Endothelial cell of umbilical vein (primary cell): ENCODE data around the gene ITGAE. TPM values are rescaled to one million over a fixed set of nuclear protein-coding genes. Genes with fewer than 3 reads are reported as not detected.

Experiments used
- BruUV-seq: library from RNA; stranded (reverse); fragments of 400-500 nt; replicated peaks from 2 replicates; lab custom pipeline; 2021; lab: Mats Ljungman, UMichigan
- CTCF ChIA-PET: fragments of 300-600, 350-600 bp; sonication (Branson Sonifier 250); formaldehyde crosslinking; loops from one replicate; lab custom pipeline; 2021; ENCODE audit warnings: antibody characterized with exemption, inconsistent platforms; lab: Charles Lee
- POLR2A ChIA-PET: fragments of 300-600, 350-600 bp; sonication (Branson Sonifier 250); formaldehyde crosslinking; loops from one replicate; lab custom pipeline; 2021; ENCODE audit warnings: antibody characterized with exemption, inconsistent platforms; lab: Charles Lee
- DNase-seq: peaks from one replicate; pipeline ENCODE4 v3.0.0-alpha.2; 2011; ENCODE audit warnings: low read depth, low spot score
- FAIRE-seq: peaks from 2 replicates; lab custom pipeline; 2011; peaks lifted over from hg19 to GRCh38; lab: Jason Lieb, UNC
- H2AFZ ChIP-seq: 2 replicates; pipeline ENCODE4 v1.6.0; 2012; ENCODE audit warnings: low read depth, low read length, control low read depth, inconsistent platforms
- H3K27ac ChIP-seq: 2 replicates; pipeline ENCODE4 v1.5.1; 2011; ENCODE audit warnings: low read depth, mild to moderate bottlenecking, control low read depth, low read length, moderate library complexity; ENCODE audit not compliant: insufficient read depth
- H3K27me3 ChIP-seq, 2 experiments: 2 replicates each; pipeline versions ENCODE4 v1.6.0 to v1.6.1; 2011; ENCODE audit warnings: low read length in 2 of 2, mixed read lengths in 1 of 2; ENCODE audit not compliant: control insufficient read depth in 2 of 2, insufficient read depth in 2 of 2
- H3K36me3 ChIP-seq, 2 experiments: 2 replicates in 1 of 2; 3 replicates in 1 of 2; pipeline ENCODE4 v1.5.1; 2011; ENCODE audit warnings: low read length in 2 of 2, mild to moderate bottlenecking in 1 of 2, moderate library complexity in 1 of 2; ENCODE audit not compliant: control insufficient read depth in 2 of 2, insufficient read depth in 2 of 2; ENCODE audit errors: extremely low read depth in 1 of 2
- H3K4me1 ChIP-seq: 3 replicates; pipeline ENCODE4 v1.5.1; 2011; ENCODE audit warnings: mild to moderate bottlenecking, low read length; ENCODE audit not compliant: control insufficient read depth, insufficient read depth; ENCODE audit errors: extremely low read depth
- H3K4me2 ChIP-seq: 2 replicates; pipeline ENCODE4 v1.6.1; 2011; ENCODE audit warnings: low read length, control low read depth, mixed read lengths; ENCODE audit not compliant: insufficient read depth
- H3K4me3 ChIP-seq, 3 experiments: fragments of 200-600 bp in 1 of 3; sonication (generic), shearing (Covaris generic) in 1 of 3; replicated peaks in 1 of 3; 2 replicates each; pipeline ENCODE4 v1.5.1; 2011 to 2016; ENCODE audit warnings: control low read depth in 3 of 3, low read length in 3 of 3, mild to moderate bottlenecking in 2 of 3, inconsistent platforms in 1 of 3, low read depth in 1 of 3, moderate library complexity in 1 of 3; ENCODE audit not compliant: insufficient read depth in 1 of 3
- H3K79me2 ChIP-seq: 2 replicates; pipeline ENCODE4 v1.6.0; 2012; ENCODE audit warnings: low read length, inconsistent platforms; ENCODE audit not compliant: control insufficient read depth, insufficient read depth
- H3K9ac ChIP-seq: replicated peaks from 2 replicates; pipeline ENCODE3; 2011; ENCODE audit warnings: low read length, control low read depth; ENCODE audit not compliant: insufficient read depth; ENCODE audit errors: extremely low read depth
- H3K9me1 ChIP-seq: replicated peaks from 3 replicates; pipeline ENCODE4 v1.6.0; 2011; ENCODE audit warnings: mild to moderate bottlenecking, low read length; ENCODE audit not compliant: control insufficient read depth, insufficient read depth; ENCODE audit errors: extremely low read depth
- H3K9me3 ChIP-seq: replicated peaks from 2 replicates; pipeline ENCODE4 v1.5.1; 2012; ENCODE audit warnings: low read length, inconsistent platforms; ENCODE audit not compliant: control insufficient read depth, insufficient read depth
- H4K20me1 ChIP-seq: replicated peaks from 2 replicates; pipeline ENCODE3; 2011; ENCODE audit warnings: mild to moderate bottlenecking, low read length; ENCODE audit not compliant: control insufficient read depth, insufficient read depth; ENCODE audit errors: extremely low read depth
- CTCF ChIP-seq, 2 donors: IDR thresholded peaks; 1 replicate in 1 of 2; 2 replicates in 1 of 2; pipeline ENCODE4 v1.5.1; 2011; ENCODE audit warnings: low read length in 2 of 2, mild to moderate bottlenecking in 2 of 2, moderate library complexity in 2 of 2, control low read depth in 1 of 2, inconsistent platforms in 1 of 2, low read depth in 1 of 2; ENCODE audit not compliant: insufficient read depth in 1 of 2; ENCODE audit errors: extremely low read depth in 1 of 2
- EZH2 ChIP-seq: IDR thresholded peaks from 2 replicates; pipeline ENCODE4 v1.6.1; 2012; ENCODE audit warnings: borderline replicate concordance, low read depth, mild to moderate bottlenecking, moderate library complexity, low read length, inconsistent platforms; ENCODE audit not compliant: severe bottlenecking
- FOS ChIP-seq: IDR thresholded peaks from 2 replicates; pipeline ENCODE4 v1.6.1; 2011; ENCODE audit warnings: mild to moderate bottlenecking, low read length, moderate library complexity, borderline replicate concordance; ENCODE audit not compliant: insufficient read depth
- GATA2 ChIP-seq: IDR thresholded peaks from 2 replicates; pipeline ENCODE4 v1.7.0; 2011; ENCODE audit warnings: low read depth, mild to moderate bottlenecking, moderate library complexity, mixed read lengths, low read length; ENCODE audit not compliant: insufficient read length, insufficient read depth
- JUN ChIP-seq: IDR thresholded peaks from 2 replicates; pipeline ENCODE4 v1.6.1; 2011; ENCODE audit warnings: borderline replicate concordance, low read depth; ENCODE audit not compliant: insufficient read length, insufficient read depth
- MAX ChIP-seq: IDR thresholded peaks from 2 replicates; pipeline ENCODE4 v1.6.1; 2011; ENCODE audit not compliant: insufficient read depth, insufficient read length
- MYC ChIP-seq: IDR thresholded peaks from one replicate; pipeline ENCODE4 v1.6.1; 2011; ENCODE audit warnings: mild to moderate bottlenecking, low read depth, low read length
- POLR2AphosphoS5 ChIP-seq: IDR thresholded peaks from 2 replicates; pipeline ENCODE4 v1.6.1; 2012; ENCODE audit warnings: low read depth, mild to moderate bottlenecking, control low read depth, low read length, moderate library complexity; ENCODE audit not compliant: insufficient read depth
- dilution Hi-C: fragments of 300-500 bp; cut with MboI; formaldehyde crosslinking; loops from one replicate; pipeline ENCODE4 v1.15.0; 2019; ENCODE audit warnings: low sequenced_read_pairs; ENCODE audit not compliant: extremely low pct_ligation_motif_present
- intact Hi-C: fragments of 100-400 bp; cut with micrococcal nuclease; formaldehyde crosslinking; loops from one replicate; pipeline ENCODE4 v1.10.0; 2022
- polyA plus RNA-seq, 4 experiments: library from polyadenylated mRNA; depleted of rRNA in 3 of 4; stranded (reverse) in 3 of 4; unstranded in 1 of 4; fragments of >200 nt; gene quantifications; 2 replicates each; pipeline versions ENCODE4 v1.2.1 to v1.2.3, GENCODE V29; 2011 to 2012; ENCODE audit warnings: missing spikeins in 1 of 4
- total RNA-seq: library from RNA; stranded (reverse); gene quantifications from 2 replicates; pipeline ENCODE4 v1.2.3, GENCODE V29; 2021

Gene ITGAE
- total and polyA plus RNA-seq, 2 donors (not counting 3 experiments of a cell fraction or from before 2014, with no cell fraction given) = 29.6 to 71.6 TPM

GRCh38 chr17:3685174-3685573 is 115.8 kb downstream of the ITGAE start:
- no peak overlapping the region for H3K27ac ChIP-seq
- DNase-seq = no peak
- no peaks in the 10 kb centered on the region for H4K20me1 ChIP-seq
- no peak overlapping the region for H3K4me3 ChIP-seq
- H3K79me2 ChIP-seq = no peaks in the 10 kb centered on the region
- POLR2A ChIA-PET = no interaction called here
- no peak overlapping the region for H3K9ac ChIP-seq
- H3K9me1 ChIP-seq = no peaks in the 10 kb centered on the region
- H3K27me3 ChIP-seq = peaks cover 0 to 7% of the 10 kb centered on the region in 2 experiments
- CTCF ChIA-PET = no interaction called here
- H3K4me2 ChIP-seq = no peak overlapping the region
- H3K4me1 ChIP-seq = no peaks in the 10 kb centered on the region
- TF ChIP-seq MAX (no peak), FOS (no peak), JUN (no peak), POLR2AphosphoS5 (no peak), EZH2 (no peak), CTCF (IDR thresholded peaks at IDR 0.05; ENCODE audit: extremely low read depth in 1 of 2, insufficient read depth in 1 of 2, low read depth in 1 of 2, low read length in 2 of 2) (no peak), GATA2 (no peak), MYC (no peak)
- no peaks in the 10 kb centered on the region for H3K36me3 ChIP-seq
- no peak overlapping the region for H2AFZ ChIP-seq
- FAIRE-seq = no peak
- no TSS peak for BruUV-seq
- intact Hi-C loops = no loop called here
- H3K9me3 ChIP-seq = no peaks in the 10 kb centered on the region
- dilution Hi-C loops = no loop called here
